ENCODE data around the gene PLA2G2D. TPM values are rescaled to one million over a fixed set of nuclear protein-coding genes. Genes with fewer than 3 reads are reported as not detected.

Gene PLA2G2D
- total and polyA plus RNA-seq, 2 donors (not counting 1 experiment from before 2014, with no cell fraction given), result not detected

DNA sequence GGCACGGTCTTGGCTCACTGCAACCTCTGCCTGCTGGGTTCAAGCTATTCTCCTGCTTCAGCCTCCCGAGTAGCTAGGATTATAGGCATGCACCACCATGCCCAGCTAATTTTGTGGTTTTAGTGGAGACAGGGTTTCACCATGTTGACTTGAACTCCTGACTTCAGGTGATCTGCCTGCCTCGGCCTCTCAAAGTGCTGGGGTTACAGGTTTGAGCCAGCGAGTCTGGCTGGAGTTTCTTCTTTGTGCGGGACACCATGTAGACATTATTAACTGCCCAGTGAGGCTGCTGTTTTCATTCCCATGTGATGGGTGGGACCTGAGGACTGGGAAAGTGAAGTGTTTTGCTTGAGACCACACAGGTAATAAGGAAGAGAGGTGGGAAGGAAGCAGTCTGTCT, 26.0 kb downstream of the PLA2G2D start:
- DNase-seq (ENCODE audit: low read depth in 2 of 2), result no peak
- Histone ChIP-seq H2AFZ (ENCODE audit: low read length) (no peak overlapping the region), H4K20me1 (ENCODE audit: control insufficient read depth, extremely low read depth, insufficient read depth, low read length) (no peaks in the 10 kb centered on the region), H3K27ac (ENCODE audit: insufficient read depth, low read length) (no peak overlapping the region), H3K9me3 (ENCODE audit: control insufficient read depth, insufficient read depth, low read depth, low read length) (no peaks in the 10 kb centered on the region), H3K4me1 (ENCODE audit: control insufficient read depth, extremely low read depth, insufficient read depth, low read length) (no peaks in the 10 kb centered on the region), H3K4me3 (replicated peaks in 1 of 4; ENCODE audit: control extremely low read depth in 1 of 4, insufficient read depth in 1 of 4, low read depth in 3 of 4, low read length in 4 of 4) (no peak overlapping the region), H3K79me2 (ENCODE audit: control insufficient read depth, insufficient read depth, low read length) (no peaks in the 10 kb centered on the region), H3K27me3 (ENCODE audit: control insufficient read depth, insufficient read depth, low read length) (peaks cover 2% of the 10 kb centered on the region), H3K36me3 (ENCODE audit: control insufficient read depth, insufficient read depth, low read length) (no peaks in the 10 kb centered on the region), H3K4me2 (ENCODE audit: extremely low read depth, insufficient read depth, low read length) (no peak overlapping the region), H3K9ac (ENCODE audit: insufficient read depth, low read length) (no peak overlapping the region)
- no peak for TF ChIP-seq EZH2 (IDR thresholded peaks at IDR 0.05; ENCODE audit: low read length, missing control alignments)
- TF ChIP-seq, protein P1, sequence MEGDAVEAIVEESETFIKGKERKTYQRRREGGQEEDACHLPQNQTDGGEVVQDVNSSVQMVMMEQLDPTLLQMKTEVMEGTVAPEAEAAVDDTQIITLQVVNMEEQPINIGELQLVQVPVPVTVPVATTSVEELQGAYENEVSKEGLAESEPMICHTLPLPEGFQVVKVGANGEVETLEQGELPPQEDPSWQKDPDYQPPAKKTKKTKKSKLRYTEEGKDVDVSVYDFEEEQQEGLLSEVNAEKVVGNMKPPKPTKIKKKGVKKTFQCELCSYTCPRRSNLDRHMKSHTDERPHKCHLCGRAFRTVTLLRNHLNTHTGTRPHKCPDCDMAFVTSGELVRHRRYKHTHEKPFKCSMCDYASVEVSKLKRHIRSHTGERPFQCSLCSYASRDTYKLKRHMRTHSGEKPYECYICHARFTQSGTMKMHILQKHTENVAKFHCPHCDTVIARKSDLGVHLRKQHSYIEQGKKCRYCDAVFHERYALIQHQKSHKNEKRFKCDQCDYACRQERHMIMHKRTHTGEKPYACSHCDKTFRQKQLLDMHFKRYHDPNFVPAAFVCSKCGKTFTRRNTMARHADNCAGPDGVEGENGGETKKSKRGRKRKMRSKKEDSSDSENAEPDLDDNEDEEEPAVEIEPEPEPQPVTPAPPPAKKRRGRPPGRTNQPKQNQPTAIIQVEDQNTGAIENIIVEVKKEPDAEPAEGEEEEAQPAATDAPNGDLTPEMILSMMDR (conservative IDR thresholded peaks at IDR 0.05 in 1 of 2, IDR thresholded peaks at IDR 0.05 in 1 of 2; ENCODE audit: low read depth in 1 of 2, low read length in 2 of 2), result no peak

GRCh38 chr1:20090641-20091040, 28.7 kb downstream of the PLA2G2D start:
- H3K36me3 ChIP-seq (ENCODE audit: control insufficient read depth, insufficient read depth, low read length), result no peaks in the 10 kb centered on the region
- peaks cover 2% of the 10 kb centered on the region for H3K27me3 ChIP-seq (ENCODE audit: control insufficient read depth, insufficient read depth, low read length)
- no peak for DNase-seq (ENCODE audit: low read depth in 2 of 2)
- no peaks in the 10 kb centered on the region for H3K4me1 ChIP-seq (ENCODE audit: control insufficient read depth, extremely low read depth, insufficient read depth, low read length)
- H4K20me1 ChIP-seq (ENCODE audit: control insufficient read depth, extremely low read depth, insufficient read depth, low read length), result no peaks in the 10 kb centered on the region
- no peak overlapping the region for H3K4me2 ChIP-seq (ENCODE audit: extremely low read depth, insufficient read depth, low read length)
- TF ChIP-seq, protein P1 (conservative IDR thresholded peaks at IDR 0.05 in 1 of 2, IDR thresholded peaks at IDR 0.05 in 1 of 2; ENCODE audit: low read depth in 1 of 2, low read length in 2 of 2), result no peak
- no peak for TF ChIP-seq EZH2 (IDR thresholded peaks at IDR 0.05; ENCODE audit: low read length, missing control alignments)
- no peak overlapping the region for H2AFZ ChIP-seq (ENCODE audit: low read length)
- H3K27ac ChIP-seq (ENCODE audit: insufficient read depth, low read length), result no peak overlapping the region
- H3K79me2 ChIP-seq (ENCODE audit: control insufficient read depth, insufficient read depth, low read length), result no peaks in the 10 kb centered on the region
- H3K4me3 ChIP-seq (replicated peaks in 1 of 4; ENCODE audit: control extremely low read depth in 1 of 4, insufficient read depth in 1 of 4, low read depth in 3 of 4, low read length in 4 of 4), result no peak overlapping the region
- no peak overlapping the region for H3K9ac ChIP-seq (ENCODE audit: insufficient read depth, low read length)
- H3K9me3 ChIP-seq (ENCODE audit: control insufficient read depth, insufficient read depth, low read depth, low read length), result no peaks in the 10 kb centered on the region

- peaks cover 2% of the 10 kb centered on the region for H3K27me3 ChIP-seq (ENCODE audit: control insufficient read depth, insufficient read depth, low read length)
- DNase-seq (ENCODE audit: low read depth in 2 of 2), result no peak
- H3K9me3 ChIP-seq (ENCODE audit: control insufficient read depth, insufficient read depth, low read depth, low read length), result no peaks in the 10 kb centered on the region
- TF ChIP-seq, protein P1 (conservative IDR thresholded peaks at IDR 0.05 in 1 of 2, IDR thresholded peaks at IDR 0.05 in 1 of 2; ENCODE audit: low read depth in 1 of 2, low read length in 2 of 2), result no peak
- no peak overlapping the region for H3K4me3 ChIP-seq (replicated peaks in 1 of 4; ENCODE audit: control extremely low read depth in 1 of 4, insufficient read depth in 1 of 4, low read depth in 3 of 4, low read length in 4 of 4)
- H2AFZ ChIP-seq (ENCODE audit: low read length), result no peak overlapping the region
- no peaks in the 10 kb centered on the region for H3K36me3 ChIP-seq (ENCODE audit: control insufficient read depth, insufficient read depth, low read length)
- H3K4me1 ChIP-seq (ENCODE audit: control insufficient read depth, extremely low read depth, insufficient read depth, low read length), result no peaks in the 10 kb centered on the region
- H3K9ac ChIP-seq (ENCODE audit: insufficient read depth, low read length), result no peak overlapping the region
- no peak overlapping the region for H3K4me2 ChIP-seq (ENCODE audit: extremely low read depth, insufficient read depth, low read length)
- no peaks in the 10 kb centered on the region for H4K20me1 ChIP-seq (ENCODE audit: control insufficient read depth, extremely low read depth, insufficient read depth, low read length)
- H3K27ac ChIP-seq (ENCODE audit: insufficient read depth, low read length), result no peak overlapping the region
- H3K79me2 ChIP-seq (ENCODE audit: control insufficient read depth, insufficient read depth, low read length), result no peaks in the 10 kb centered on the region
Measured at GRCh38 chr1:20090119-20090518, 29.2 kb downstream of the PLA2G2D start.
